Activated T-helper 1 cell treated with anti-CD3 and anti-CD28 coated beads, Interleukin-2, amount 50 U/mL, for 16 hours (primary cell): ENCODE data around the gene NT5C.
"Not testable (repeated sequence)": the region's sequence is repeated elsewhere in the genome, so short reads cannot be mapped to it uniquely, and the experiment has no call there.

Experiments
- DNase-seq, 2 donors: peaks; one replicate each; pipeline ENCODE4 v3.0.0-alpha.2; 2020; ENCODE audit warnings: low read depth in 1 of 2, low spot score in 1 of 2

NT5C gene

DNA sequence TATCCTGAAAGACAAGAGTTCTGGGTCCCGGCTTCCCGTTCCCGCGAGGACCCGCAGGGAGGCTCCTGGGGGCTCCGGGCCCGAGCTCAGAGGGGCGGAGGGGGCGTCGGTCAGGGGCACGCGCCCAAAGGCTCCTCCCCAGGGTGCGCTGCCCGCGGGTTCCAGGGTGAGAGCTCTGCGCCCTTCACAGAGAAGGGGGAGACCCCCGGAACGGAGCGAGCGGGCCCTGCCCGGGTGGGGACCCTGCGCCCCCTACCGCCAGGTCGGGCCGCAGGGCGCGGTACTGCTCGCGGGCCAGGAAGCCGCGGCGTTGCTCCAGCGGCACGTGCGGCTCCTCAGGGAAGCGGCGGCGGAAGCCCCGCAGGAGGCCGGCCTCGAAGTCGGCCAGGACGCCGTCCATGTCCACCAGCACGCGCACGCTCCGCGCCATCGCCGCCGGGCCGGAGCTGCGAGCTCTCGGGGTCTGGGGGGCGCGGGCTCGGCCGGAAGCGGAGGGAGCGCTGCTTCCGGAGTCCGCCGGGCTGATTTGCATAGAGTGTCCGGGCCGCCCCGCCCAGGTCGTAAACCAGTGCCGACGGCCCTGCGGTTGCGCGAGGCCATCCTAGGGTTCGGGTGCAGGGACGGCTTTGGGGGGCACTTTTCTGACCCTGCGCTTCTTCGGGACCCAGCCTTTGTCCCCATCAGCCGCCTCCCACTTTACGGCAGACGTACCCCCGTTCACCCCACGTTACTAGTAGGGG lies at the start of gene NT5C:
NT5C (minus strand) TSS at position 465 of the 740 bp plus-strand sequence; CDS start at position 430, 35 bp downstream.
- peak; percentile 20 to 48 for DNase-seq

DNA sequence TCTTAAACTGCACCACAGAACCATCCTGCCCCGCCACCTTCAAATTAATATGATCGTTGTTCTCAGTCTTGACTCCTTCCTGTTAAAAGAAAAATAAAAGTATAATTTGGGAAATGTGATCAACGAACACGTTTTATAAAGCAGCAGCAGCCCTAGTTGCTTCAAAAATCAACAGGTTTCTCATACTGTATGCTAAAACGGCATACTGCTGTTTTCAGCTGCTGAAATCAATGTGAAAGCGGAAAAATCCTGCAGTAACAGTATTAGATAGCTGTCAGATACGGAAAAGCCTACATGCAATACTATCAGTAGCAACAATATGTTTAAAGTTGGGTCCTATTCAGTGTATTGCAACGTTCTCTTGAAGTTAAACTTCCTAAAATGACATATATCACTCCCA lies 49.6 kb upstream of the NT5C start:
- no peak for DNase-seq

DNA sequence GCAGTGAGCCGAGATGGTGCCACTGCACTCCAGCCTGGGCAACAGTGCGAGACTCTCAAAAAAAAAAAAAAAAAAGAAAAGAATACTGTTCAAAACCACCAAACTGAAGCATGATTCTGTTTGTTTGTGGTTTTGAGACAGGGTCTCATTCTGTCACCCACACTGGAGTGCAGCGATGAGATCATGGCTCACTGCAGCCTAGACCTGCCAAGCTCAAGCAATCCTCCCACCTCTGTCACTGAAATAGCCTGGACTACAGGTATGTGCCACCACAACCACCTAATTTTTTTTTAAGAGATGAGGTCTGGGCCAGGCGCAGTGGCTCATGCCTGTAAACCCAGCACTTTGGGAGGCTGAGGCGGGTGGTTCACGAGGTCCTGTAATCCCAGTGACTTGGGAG lies 46.9 kb upstream of the NT5C start:
- no peak for DNase-seq

DNA sequence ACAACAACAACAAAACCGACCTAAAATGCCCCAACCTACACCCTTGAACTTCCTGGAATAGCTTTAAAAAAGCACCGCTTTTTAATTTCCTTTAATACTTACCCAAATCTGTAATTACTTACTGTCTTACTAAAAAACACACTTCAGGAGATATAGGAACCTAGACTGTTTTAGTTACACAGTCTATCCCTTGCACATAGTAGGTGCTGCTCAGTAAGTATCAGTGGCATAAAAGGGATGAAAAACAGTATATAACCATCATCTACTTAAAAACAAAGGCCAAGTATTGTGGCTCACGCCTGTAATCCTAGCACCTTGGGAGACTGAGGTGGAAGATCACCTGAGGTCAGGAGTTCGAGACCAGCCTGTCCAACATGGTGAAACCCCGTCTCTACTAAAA lies 45.1 kb upstream of the NT5C start:
- DNase-seq: no peak

DNA sequence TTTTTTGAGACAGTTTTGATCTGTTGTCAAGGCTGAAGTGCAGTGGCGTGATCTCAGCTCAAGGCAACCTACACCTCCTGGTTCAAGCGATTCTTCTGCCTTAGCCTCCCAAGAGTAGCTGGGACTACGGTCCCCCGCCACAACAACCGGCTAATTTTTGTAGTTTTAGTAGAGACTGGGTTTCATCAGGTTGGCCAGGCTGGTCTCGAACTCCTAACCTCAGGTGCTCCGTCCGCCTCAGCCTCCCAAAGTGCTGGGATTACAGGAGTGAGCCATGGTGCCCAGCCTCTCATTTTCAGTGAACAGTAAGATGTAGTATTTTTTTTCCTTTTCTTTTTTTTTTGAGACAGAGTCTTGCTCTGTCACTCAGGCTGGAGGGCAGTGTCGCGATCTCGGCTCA lies 43.5 kb upstream of the NT5C start:
- no peak for DNase-seq

DNA sequence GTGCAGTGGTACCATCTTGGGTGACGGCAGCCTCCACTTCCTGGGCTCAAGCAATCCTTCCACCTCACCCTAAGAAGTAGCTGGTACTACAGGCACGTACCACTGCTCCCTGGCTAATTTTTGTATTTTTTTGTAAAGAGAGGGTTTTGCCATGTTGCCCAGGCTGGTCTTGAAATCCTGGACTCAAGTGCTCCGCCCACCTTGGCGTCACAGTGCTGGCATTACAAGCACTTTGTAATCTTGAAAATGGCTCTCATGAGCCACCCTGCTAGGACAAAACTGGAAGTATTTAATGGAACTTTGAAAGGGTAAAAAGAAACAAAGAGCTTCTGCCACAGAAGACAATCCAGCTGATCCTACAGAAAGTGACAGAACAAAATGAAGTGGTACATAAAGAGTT lies 42.0 kb upstream of the NT5C start:
- DNase-seq: no peak

DNA sequence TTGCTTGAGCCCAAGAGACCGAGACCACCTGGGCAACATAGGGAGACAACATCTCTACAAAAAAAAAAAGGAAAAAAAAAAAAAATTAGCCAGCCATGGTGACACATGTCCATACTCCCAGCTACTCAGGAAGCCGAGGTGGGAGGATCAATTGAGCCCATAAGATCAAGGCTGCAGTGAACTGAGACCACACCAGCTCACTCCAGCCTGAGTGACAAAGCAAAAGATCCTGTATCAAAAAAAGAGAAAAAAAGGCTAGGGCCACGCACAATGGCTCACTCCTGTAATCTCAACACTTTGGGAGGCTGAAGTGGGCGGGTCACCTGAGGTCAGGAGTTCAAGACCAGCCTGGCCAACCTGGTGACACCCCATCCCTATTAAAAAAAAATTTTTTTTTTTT lies 37.5 kb upstream of the NT5C start:
- no peak for DNase-seq

DNA sequence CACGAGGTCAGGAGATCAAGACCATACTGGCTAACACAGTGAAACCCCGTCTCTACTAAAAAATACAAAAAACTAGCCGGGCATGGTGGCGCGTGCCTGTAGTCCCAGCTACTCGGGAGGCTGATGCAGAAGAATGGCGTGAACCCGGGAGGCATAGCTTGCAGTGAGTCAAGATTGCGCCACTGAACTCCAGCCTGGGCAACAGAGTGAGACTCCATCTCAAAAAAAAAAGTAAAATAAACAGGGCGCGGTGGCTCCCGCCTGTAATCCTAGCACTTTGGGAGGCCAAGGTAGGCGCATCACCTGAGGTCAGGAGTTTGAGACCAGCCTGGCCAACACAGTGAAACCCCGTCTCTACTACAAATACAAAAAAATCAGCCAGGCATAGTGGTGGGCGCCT lies 33.1 kb upstream of the NT5C start:
- not testable (repeated sequence) for DNase-seq

DNA sequence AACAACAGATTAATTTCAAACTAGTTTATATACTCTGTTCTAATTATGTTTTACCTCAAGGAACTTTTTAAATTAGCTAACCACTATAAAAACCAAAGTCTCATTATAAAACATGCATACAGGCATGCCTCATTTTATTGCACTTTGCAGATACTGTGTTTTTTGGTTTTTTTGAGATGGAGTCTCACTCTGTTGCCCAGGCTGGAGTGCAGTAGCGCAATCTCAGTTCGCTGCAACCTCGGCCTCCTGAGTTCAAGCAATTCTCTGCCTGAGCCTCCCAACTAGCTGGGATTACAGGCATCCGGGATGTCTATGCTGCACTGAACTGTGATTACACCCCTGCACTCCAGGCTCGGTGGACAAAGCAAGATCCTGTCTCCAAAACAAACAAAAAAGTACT lies 31.5 kb upstream of the NT5C start:
- no peak for DNase-seq

DNA sequence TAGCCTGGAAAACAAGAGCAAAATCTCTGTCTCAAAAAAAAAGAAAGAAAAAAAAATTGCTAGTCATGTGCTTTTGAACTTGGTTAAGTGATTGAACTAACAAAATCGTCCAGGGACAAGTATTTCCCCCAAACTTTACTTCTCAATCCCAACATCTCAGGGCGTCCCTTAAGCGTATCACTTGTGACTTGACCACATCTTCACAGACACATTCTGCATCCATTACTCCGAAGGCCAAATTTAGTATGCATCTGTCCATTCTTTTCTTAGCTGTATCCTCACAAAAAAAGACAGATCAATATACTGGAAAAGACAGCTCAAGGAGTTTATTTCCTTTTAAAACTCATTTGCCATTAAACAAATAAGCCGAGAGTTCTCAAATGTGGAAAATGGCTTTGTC lies 28.7 kb upstream of the NT5C start:
- no peak for DNase-seq

DNA sequence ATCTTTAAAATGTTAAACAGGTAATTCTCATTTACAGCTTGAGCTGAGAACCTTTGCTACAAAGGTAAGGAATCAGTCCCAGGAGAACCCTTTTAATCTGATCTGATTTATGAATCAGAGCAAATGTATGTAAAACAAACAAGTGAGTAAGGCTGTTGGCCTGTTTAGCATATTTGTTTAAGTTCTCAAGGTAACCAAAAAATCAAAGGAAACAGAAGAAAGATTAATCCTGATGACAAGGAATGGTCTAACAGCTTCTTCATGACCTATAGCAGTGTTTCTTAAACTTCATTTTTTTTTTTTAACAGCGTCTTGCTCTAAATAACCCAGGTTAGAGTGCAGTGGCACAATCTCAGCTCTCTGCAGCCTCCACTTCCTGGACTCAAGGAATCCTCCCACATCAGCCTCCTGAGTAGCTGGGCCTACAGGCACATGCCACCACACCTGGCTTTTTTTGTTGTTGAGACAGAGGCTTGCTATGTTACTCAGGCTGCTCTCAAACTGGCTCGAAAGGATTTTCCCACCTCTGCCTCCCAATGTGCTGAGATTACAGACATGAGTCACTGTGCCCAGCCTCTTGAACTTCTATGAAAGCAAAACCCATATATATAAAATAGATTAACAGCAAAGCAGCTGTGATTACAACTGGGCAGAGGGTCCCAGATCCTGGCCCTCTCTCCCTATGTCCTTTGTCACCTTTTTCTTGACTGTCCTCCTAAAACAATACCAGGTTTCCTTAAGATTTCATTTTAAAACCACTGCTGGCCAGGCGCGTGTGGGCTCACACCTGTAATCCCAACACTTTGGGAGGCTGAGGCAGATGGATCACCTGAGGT lies 27.9 kb upstream of the NT5C start:
- no peak for DNase-seq

DNA sequence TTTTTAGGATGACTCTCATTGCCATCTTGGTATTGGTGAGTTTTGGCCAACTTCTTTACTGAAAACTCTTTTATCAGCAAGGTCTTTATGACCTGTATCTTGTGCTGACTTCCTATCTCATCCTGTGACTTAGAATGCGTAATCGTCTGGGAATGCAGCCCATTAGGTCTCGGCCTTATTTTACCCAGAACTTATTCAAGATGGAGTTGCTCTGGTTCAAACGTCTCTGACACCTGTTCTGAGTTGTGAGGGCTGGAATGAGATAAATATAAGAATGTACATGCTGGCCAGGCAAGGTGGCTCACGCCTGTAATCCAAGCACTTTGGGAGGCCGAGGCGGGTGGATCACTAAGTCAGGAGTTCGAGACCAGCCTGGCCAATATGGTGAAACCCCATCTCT lies 26.9 kb upstream of the NT5C start:
- DNase-seq: not testable (repeated sequence)

DNA sequence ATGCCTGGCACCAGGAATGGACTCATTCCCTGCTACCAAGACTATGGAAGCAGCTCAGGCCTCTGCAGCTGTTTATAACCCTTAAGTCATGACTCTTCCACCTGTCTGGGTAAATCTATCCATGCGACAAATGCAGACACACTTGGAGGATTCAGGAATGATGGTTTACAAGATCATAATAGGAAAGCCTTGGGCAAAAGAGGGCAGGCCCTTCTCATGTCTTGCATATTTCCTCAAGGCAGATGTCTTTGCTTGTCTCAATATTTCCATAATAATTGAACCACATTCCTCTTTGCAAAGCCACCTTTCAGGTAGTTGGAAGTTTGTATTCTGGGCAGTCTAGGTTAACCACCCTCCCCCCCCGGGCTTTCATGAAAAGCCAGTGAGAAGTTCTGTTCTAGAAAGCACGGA lies 23.7 kb upstream of the NT5C start:
- DNase-seq: no peak

DNA sequence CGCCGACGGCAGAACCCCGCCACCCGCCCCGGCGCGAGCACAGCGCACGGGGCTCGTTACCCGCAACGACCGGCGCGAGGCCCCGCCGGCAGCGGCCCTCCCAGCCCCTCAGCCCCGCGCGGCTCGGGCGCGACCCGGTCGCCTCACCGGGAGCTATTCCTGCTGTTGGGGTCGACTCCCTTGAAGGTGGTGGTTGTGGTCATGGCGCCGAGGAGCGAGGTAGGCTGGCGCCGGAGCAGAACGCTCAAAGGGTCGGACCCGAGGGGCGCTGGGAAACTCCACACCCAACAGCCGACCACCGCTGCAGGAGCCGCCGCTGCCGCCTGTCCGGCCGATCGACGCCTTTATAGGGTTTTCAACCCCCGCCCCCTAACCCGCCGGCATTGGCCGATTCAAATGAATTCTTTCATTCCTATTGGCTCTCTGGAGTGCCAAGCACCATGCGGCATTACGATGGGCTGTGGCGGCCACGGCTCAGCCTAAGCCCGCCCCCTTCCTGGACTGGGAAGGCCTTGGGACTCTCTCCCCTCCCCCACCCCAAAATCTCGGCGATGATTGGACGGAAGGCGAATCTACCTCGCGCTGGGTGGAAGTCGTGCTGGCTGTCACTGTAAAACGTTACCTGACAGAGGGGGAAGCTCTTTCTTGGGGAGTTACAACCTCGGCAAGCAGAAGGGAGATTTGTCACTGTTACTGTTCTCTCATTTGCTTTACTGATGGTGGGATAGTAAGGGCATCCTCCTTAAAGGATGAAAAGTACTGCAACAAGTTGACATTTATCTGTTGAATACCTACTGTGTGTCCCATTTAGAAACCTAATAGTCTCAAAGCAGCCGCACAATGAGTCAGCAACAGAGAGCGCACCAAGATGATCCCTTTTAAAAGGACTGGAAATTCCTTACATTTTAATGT lies 22.9 kb upstream of the NT5C start, which contains the start of gene JPT1:
JPT1 (minus strand) TSS at position 318 of the 912 bp plus-strand sequence; CDS start at position 203, 115 bp downstream.
- peak; percentile 93 to 97 for DNase-seq

DNA sequence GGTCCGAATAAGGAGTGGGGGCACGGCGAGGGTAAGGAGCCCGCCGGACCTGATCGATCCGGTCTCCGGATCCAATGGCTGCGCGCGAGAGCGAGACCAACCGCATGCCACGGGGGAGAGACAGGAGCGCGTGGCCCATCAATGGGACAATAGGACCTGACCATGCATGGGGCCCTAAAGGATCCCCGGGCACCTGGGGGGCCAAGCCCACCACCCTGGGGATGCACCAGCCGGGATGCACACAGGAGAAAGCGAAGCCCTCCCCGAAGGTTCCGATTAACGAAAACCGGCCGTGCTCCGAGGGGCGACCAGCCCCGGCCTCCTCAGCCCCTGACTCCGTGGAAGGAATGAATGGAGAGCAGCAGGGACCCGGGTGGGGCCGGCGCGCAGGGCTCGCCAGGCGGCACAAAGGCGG lies 22.2 kb upstream of the NT5C start:
- DNase-seq: no peak

DNA sequence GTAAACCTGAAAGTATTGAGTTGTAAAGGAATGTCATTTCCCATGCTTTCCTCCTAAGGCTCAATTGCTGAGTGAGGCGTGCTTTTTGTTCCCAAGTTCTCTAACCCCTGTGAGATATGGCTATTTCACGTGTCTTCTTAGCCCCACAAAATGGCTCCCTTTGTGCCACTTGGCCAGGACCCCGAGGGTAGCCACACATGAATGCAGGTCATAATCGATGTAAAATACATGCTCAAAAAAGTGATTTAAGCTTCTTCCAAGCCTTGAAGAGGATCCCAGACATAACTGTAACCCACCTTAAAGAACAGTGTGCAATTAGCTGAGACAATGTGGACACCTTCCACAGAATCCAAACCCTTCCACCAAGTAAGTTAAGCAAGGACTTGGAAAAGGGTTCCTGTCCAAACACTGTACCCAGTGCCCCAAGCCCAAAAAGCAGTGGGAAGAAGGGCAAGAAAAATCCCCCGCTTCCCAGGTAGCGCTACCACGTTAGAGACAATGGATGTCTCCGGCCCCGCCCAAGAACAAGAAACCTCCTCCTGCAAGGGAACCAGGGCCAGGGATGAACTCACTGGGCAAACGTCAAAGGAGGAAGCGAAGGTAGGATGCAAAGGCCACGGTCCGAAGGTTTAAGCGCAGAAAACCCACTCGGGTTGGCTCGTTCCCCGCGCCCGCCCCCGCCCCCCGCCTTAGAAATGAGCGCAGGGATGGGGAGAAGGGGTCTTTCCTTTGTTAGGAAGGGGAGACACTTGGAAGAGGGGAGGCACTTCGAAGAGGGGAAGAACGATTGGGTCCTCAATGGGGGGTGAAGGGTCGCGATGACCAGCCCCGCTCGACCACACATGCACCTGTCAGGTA lies 21.6 kb upstream of the NT5C start:
- DNase-seq: no peak

DNA sequence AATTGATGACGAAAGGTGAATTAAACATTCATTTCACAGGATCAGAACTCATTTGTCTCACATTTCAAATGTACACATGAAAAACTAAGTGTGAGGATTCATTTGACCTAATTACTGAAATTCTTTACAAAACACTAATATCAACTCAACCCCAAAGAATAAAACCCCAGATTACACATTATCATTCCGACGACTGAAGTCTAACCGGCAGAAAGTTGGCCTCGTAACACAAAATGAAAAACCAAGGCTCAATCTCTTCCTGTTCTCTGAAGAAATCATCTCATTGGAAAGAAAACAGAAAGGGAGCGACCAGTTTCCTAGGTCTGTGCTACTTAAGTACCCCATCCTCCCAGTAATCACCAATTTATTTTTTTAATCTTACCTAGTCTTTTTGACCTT lies 21.0 kb upstream of the NT5C start:
- no peak for DNase-seq

DNA sequence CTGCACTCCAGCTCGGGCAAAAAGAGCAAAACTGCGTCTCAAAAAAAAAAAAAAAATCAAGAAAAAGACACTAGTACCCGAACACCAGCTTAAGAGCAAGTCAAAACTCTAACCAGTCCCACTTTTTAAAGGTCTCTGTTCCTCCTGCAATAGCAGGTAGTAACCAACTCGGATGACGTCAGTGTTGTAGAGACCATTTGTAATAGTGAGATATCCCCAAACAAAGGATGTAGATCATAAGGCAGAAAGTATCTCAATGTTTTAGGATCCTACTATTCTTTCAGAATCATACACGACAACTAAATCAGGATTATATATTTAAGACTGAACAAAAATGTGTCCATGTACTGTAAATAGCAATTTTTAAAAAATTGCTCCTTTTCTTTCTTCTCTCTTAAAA lies 20.4 kb upstream of the NT5C start:
- DNase-seq: no peak

DNA sequence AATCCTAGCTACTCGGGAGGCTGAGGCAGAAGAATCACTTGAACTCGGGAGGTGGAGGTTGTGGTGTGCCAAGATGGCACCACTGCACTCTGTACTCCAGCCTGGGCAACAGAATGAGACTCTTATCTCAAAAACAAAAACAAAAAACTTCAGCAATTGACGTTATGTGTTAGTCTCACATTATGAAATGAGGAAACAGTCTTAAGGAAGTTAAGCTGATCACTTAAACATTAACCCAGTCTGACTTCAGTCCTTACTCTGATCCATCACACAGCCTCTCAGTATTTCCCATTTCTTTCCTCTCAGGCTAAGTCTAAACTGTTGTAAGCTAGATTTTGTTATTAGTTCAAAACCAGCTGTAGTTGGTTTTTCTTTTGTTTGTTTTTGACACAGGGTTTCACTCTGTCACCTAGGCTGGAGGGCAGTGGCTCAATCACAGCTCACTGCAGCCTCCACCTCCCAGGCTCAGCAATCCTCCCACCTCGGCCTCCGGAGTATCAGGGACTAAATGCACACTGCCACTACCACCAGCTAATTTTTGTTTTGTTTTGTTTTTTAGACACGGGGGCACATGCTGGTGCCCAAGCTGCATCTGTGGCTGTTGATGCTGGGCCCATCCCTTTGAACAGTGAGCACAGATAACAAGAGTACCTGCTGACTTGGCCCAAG lies 16.5 kb upstream of the NT5C start:
- DNase-seq: no peak

DNA sequence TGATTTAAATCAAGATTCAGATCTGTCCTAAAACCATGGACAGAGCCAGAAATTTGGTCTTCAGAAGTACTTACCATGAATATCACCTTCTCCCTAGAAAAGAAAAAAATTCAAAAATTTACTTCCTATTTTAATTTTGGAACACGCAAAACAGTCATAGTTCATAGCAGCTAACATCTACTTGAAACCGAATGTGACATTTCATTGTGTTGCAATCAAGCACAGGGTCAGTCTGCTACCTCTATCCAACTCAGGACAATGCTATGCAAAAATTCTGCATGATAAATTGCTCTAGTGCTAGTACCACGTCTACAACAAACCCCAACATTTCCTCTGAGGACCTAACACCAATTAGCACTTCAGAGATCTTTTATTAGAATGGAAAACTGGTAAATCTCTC lies 15.1 kb upstream of the NT5C start:
- no peak for DNase-seq
